ENCODE data around the gene UBTD1.

DNA sequence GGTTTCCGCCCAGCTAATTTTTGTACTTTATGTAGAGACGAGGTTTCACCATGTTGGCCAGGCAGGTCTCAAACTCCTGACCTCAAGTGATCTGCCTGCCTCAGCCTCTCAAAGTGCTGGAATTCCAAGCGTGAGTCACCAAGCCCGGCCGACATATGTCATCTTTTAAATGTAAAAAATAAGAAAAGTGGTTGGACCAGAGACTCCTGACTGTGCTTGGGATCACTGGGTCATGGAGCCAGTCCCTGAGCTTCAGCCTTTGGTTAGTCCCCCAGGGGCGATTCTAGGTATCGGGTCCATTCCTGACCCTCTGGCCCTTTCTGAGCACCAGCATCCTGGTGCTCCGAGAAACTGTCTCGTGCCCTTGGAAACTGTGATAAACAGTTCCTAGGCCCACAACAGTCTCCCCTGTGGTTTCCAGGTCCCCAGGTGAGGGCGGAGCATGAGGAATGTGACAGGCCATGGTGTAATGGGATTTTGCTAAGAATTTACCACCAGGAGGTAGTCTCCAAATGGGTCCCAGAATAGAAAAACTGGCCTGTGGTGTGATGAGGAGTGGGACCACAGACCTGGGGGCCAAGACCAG lies 32.8 kb downstream of the UBTD1 start:
- TF ChIP-seq, protein P1, sequence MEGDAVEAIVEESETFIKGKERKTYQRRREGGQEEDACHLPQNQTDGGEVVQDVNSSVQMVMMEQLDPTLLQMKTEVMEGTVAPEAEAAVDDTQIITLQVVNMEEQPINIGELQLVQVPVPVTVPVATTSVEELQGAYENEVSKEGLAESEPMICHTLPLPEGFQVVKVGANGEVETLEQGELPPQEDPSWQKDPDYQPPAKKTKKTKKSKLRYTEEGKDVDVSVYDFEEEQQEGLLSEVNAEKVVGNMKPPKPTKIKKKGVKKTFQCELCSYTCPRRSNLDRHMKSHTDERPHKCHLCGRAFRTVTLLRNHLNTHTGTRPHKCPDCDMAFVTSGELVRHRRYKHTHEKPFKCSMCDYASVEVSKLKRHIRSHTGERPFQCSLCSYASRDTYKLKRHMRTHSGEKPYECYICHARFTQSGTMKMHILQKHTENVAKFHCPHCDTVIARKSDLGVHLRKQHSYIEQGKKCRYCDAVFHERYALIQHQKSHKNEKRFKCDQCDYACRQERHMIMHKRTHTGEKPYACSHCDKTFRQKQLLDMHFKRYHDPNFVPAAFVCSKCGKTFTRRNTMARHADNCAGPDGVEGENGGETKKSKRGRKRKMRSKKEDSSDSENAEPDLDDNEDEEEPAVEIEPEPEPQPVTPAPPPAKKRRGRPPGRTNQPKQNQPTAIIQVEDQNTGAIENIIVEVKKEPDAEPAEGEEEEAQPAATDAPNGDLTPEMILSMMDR (IDR thresholded peaks at IDR 0.05) = no peak
- TF ChIP-seq EP300 (IDR thresholded peaks at IDR 0.05; ENCODE audit: low read depth) (no peak), POLR2A (IDR thresholded peaks at IDR 0.05) (no peak)

Measured in transverse colon (tissue), 3 donors.